K562 (cell line): Measurements from ENCODE around the gene GADD45B. TPM values are rescaled to one million over a fixed set of nuclear protein-coding genes. Genes with fewer than 3 reads are reported as not detected.
A peak's percentile ranks its signal among the peaks of the same experiment; 100 is the strongest.

Experiments used
- AFF4 ChIP-seq: sonication (generic); formaldehyde crosslinking; IDR thresholded peaks from 2 replicates; pipeline ENCODE4 v1.8.0; 2023; ENCODE audit warnings: mild to moderate bottlenecking, missing genetic modification reagents
- ATF6 ChIP-seq: sonication (generic); formaldehyde crosslinking; IDR thresholded peaks from 2 replicates; pipeline ENCODE4 v1.4.0; 2020; ENCODE audit warnings: mild to moderate bottlenecking, missing genetic modification reagents
- BDP1 ChIP-seq: IDR thresholded peaks from 3 replicates; pipeline ENCODE4 v1.6.1; 2011; ENCODE audit not compliant: insufficient read length, insufficient read depth
- CEBPZ ChIP-seq: fragments of 150-350 bp; IDR thresholded peaks from 2 replicates; pipeline ENCODE4 v1.6.1; 2014; ENCODE audit warnings: low read depth, mild to moderate bottlenecking, low read length, borderline replicate concordance
- CREB5 ChIP-seq: fragments of 250-450 bp; sonication (Bioruptor Pico); IDR thresholded peaks from 2 replicates; pipeline ENCODE4 v1.5.0; 2020; ENCODE audit warnings: mild to moderate bottlenecking
- ETS2 ChIP-seq: IDR thresholded peaks from 2 replicates; pipeline ENCODE4 v1.6.1; 2016; ENCODE audit warnings: borderline replicate concordance, missing genetic modification characterization, mild to moderate bottlenecking, moderate library complexity, missing compliant biosample characterization; ENCODE audit not compliant: poor library complexity, severe bottlenecking
- HINFP ChIP-seq: fragments of 450-650 bp; conservative IDR thresholded peaks from 2 replicates; pipeline ENCODE4 v1.6.1; 2016; ENCODE audit warnings: missing genetic modification characterization, low read depth, mild to moderate bottlenecking, control low read depth, missing compliant biosample characterization
- HOXB6 ChIP-seq: fragments of 250-450 bp; sonication (Bioruptor Pico); IDR thresholded peaks from 2 replicates; pipeline ENCODE4 v1.5.1; 2022; ENCODE audit warnings: mild to moderate bottlenecking, borderline replicate concordance
- ILF3 ChIP-seq: fragments of 450-650 bp; IDR thresholded peaks from 2 replicates; pipeline ENCODE4 v1.6.1; 2018; ENCODE audit warnings: antibody characterized with exemption, mild to moderate bottlenecking, moderate library complexity, borderline replicate concordance
- NBN ChIP-seq: fragments of 450-650 bp; IDR thresholded peaks from 2 replicates; pipeline ENCODE4 v1.6.1; 2016; ENCODE audit warnings: low read depth, mild to moderate bottlenecking
- OTX1 ChIP-seq: fragments of 450-650 bp; formaldehyde crosslinking; IDR thresholded peaks from 2 replicates; pipeline ENCODE4 v1.4.0; 2022; ENCODE audit warnings: mild to moderate bottlenecking
- POLR2A ChIP-seq: fragments of 450-650 bp; conservative IDR thresholded peaks from 2 replicates; pipeline ENCODE4 v1.6.1; 2016
- SAFB2 ChIP-seq: fragments of 200-400 bp; formaldehyde crosslinking; IDR thresholded peaks from 2 replicates; pipeline ENCODE4 v1.6.1; 2018; ENCODE audit warnings: borderline replicate concordance, low read length, low read depth, moderate library complexity; ENCODE audit not compliant: severe bottlenecking
- SREBF1 ChIP-seq: fragments of 150-350 bp; IDR thresholded peaks from 2 replicates; pipeline ENCODE4 v1.6.1; 2014; ENCODE audit warnings: antibody characterized with exemption, low read depth, low read length, borderline replicate concordance
- polyA plus RNA-seq, 8 experiments: library from polyadenylated mRNA; depleted of rRNA in 4 of 8; stranded (reverse) in 5 of 8; unstranded in 3 of 8; fragments of >200 nt; fragmentation: Nextera tagmentation in 2 of 8; fragmentation: Illumina TruSeq in 1 of 8; extraction: Ambion mirVana in 2 of 8; extraction: Trizol in 1 of 8; gene quantifications; 2 replicates each; pipeline versions ENCODE4 v1.2.1 to v1.2.3, GENCODE V29; 2011 to 2014; ENCODE audit warnings: inconsistent platforms in 1 of 8, missing spikeins in 1 of 8
- total RNA-seq, 7 experiments: library from RNA; depleted of rRNA in 6 of 7; stranded (reverse); fragments of >200 nt in 6 of 7; fragmentation: Illumina TruSeq in 2 of 7; extraction: Trizol in 2 of 7; gene quantifications; 2 replicates each; pipeline versions ENCODE4 v1.2.1 to v1.2.3, GENCODE V29; 2011 to 2021; ENCODE audit warnings: low replicate concordance in 1 of 7

Gene GADD45B
- total and polyA plus RNA-seq, 9 of the 15 experiments (the other 6 are each of a cell fraction or from before 2014, with no cell fraction given), result 0.06 to 4.1 (median 2.1) TPM

GRCh38 chr19:2475702-2476450 is at the start of gene GADD45B (continued):
- TF ChIP-seq CREB5 (CRISPR knock-in tag), result no peak
- no peak for TF ChIP-seq ETS2
- TF ChIP-seq SREBF1, result no peak
- TF ChIP-seq CEBPZ, result no peak
- peak; percentile 30 for TF ChIP-seq OTX1
- TF ChIP-seq NBN, result peak; percentile 51; the same call in 1 of the 2 replicates
- no peak for TF ChIP-seq BDP1
- TF ChIP-seq ATF6 (CRISPR knock-in tag), result 0 out of 2 replicates have a peak, but pooled peaks have one; percentile 26
- peak; percentile 99 for TF ChIP-seq POLR2A
- TF ChIP-seq SAFB2, result no peak
- no peak; the same call in 1 of the 2 replicates for TF ChIP-seq ILF3
- TF ChIP-seq HOXB6 (CRISPR knock-in tag), result no peak
- no peak for TF ChIP-seq HINFP (tag)
- TF ChIP-seq AFF4, result peak; percentile 79
